Natural killer cell (primary cell): ENCODE data around the gene RNF11. TPM values are rescaled to one million over a fixed set of nuclear protein-coding genes. Genes with fewer than 3 reads are reported as not detected.

Experiments used
- ATAC-seq, 3 donors: fragments of 150-1000 bp in 2 of 3; fragments of 200-7000 bp in 1 of 3; cut with Tn5 transposase; 1 replicate in 1 of 3; 2 replicates in 2 of 3; pipeline ENCODE4 v1.10.0; 2021; ENCODE audit warnings: mild to moderate bottlenecking in 2 of 3, moderate library complexity in 2 of 3
- DNase-seq, 2 donors: peaks; one replicate each; pipeline versions ENCODE4 v3.0.0 to v3.0.0-alpha.2; 2013 to 2021; ENCODE audit warnings: mixed read lengths in 1 of 2
- H3K27ac ChIP-seq: one replicate; pipeline ENCODE4 v1.5.1; 2013; ENCODE audit warnings: mild to moderate bottlenecking, low read length
- H3K27me3 ChIP-seq: one replicate; pipeline ENCODE4 v1.6.1; 2013; ENCODE audit warnings: low read length; ENCODE audit not compliant: control insufficient read depth, insufficient read depth
- H3K36me3 ChIP-seq: one replicate; pipeline ENCODE4 v1.6.1; 2013; ENCODE audit warnings: low read length; ENCODE audit not compliant: control insufficient read depth, insufficient read depth
- H3K4me1 ChIP-seq: one replicate; pipeline ENCODE4 v1.6.1; 2013; ENCODE audit warnings: low read length; ENCODE audit not compliant: control insufficient read depth, insufficient read depth
- H3K4me3 ChIP-seq: one replicate; pipeline ENCODE4 v1.5.1; 2013; ENCODE audit warnings: low read length
- H3K9me3 ChIP-seq: one replicate; pipeline ENCODE4 v1.6.1; 2013; ENCODE audit warnings: low read length; ENCODE audit not compliant: control insufficient read depth, insufficient read depth
- H3K27ac Mint-ChIP-seq, 2 donors: one replicate each; pipeline ENCODE4 v1.8.0; 2022; ENCODE audit warnings: mild to moderate bottlenecking in 2 of 2, mixed read lengths in 2 of 2, moderate library complexity in 1 of 2
- H3K27me3 Mint-ChIP-seq, 2 donors: one replicate each; pipeline ENCODE4 v1.8.0; 2022; ENCODE audit warnings: low read depth in 2 of 2, mixed read lengths in 2 of 2
- H3K36me3 Mint-ChIP-seq: one replicate; pipeline ENCODE4 v1.8.0; 2022; ENCODE audit warnings: mixed read lengths
- H3K4me1 Mint-ChIP-seq, 2 donors: one replicate each; pipeline ENCODE4 v1.8.0; 2022; ENCODE audit warnings: mixed read lengths in 2 of 2
- H3K4me3 Mint-ChIP-seq: one replicate; pipeline ENCODE4 v1.8.0; 2022; ENCODE audit warnings: mild to moderate bottlenecking, moderate library complexity, mixed read lengths
- H3K9me3 Mint-ChIP-seq, 2 donors: one replicate each; pipeline ENCODE4 v1.8.0; 2022; ENCODE audit warnings: mixed read lengths in 2 of 2
- WGBS: methylation state at CpG from one replicate; pipeline ENCODE4 v1.1.7; 2013; ENCODE audit warnings: missing lambda C conversion rate; ENCODE audit not compliant: insufficient coverage; 5-methylcytosine and 5-hydroxymethylcytosine counted together
- intact Hi-C: fragments of 100-400 bp; cut with micrococcal nuclease; formaldehyde crosslinking; loops from one replicate; pipeline ENCODE4 v1.14.2; 2022
- total RNA-seq, 4 donors: library from RNA; stranded (reverse); fragments of 120-200 nt in 1 of 4; gene quantifications; one replicate each; pipeline versions ENCODE4 v1.2.3 to v1.2.4, GENCODE V29; 2013 to 2022
- TF ChIP-seq, protein P1 (sequence below): fragments of 200-600 bp; IDR thresholded peaks from one replicate; pipeline ENCODE4 v1.8.0; 2022; ENCODE audit warnings: antibody characterized with exemption

The RNF11 gene
- total RNA-seq, 3 donors from 2014 or later (not counting 1 experiment from before 2014, with no cell fraction given) = 68.3 to 89.5 (median 68.4) TPM

DNA sequence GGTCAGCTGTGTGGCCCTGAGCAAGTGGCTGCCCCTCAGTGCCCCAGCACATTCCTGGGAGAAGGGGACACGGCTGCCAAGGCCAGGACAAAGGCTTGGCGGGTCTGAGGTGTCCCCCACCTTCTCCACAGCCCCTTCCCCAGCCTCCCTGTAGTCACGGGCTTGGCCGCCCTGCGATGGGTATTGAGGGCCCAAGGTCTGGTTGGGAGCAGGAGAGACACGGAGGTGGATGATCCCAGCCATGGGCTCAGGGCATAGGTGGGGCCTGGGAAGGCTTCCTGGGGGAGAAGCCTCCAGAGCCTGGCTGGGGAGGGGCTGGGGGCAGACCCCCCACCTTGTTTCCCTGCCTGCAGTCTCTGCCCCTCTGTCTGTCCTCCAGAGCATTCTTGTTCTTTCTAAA, 67.2 kb downstream of the RNF11 start:
- H3K36me3 Mint-ChIP-seq = no peaks in the 10 kb centered on the region
- intact Hi-C loops = no loop called here
- no peaks in the 10 kb centered on the region for H3K9me3 ChIP-seq
- no peaks in the 10 kb centered on the region for H3K36me3 ChIP-seq
- no peak overlapping the region for H3K27ac ChIP-seq
- H3K27me3 Mint-ChIP-seq = no peaks in the 10 kb centered on the region
- WGBS = 94% methylated on average over 6 of the region's 6 CpGs
- no peak overlapping the region for H3K4me3 ChIP-seq
- no peaks in the 10 kb centered on the region for H3K9me3 Mint-ChIP-seq
- no peaks in the 10 kb centered on the region for H3K27me3 ChIP-seq
- H3K4me1 Mint-ChIP-seq = peaks cover 0 to 3% of the 10 kb centered on the region in 2 donors
- DNase-seq (no peak), ATAC-seq (no peak)
- no peak overlapping the region for H3K27ac Mint-ChIP-seq
- no peak overlapping the region for H3K4me3 Mint-ChIP-seq
- TF ChIP-seq, protein P1, sequence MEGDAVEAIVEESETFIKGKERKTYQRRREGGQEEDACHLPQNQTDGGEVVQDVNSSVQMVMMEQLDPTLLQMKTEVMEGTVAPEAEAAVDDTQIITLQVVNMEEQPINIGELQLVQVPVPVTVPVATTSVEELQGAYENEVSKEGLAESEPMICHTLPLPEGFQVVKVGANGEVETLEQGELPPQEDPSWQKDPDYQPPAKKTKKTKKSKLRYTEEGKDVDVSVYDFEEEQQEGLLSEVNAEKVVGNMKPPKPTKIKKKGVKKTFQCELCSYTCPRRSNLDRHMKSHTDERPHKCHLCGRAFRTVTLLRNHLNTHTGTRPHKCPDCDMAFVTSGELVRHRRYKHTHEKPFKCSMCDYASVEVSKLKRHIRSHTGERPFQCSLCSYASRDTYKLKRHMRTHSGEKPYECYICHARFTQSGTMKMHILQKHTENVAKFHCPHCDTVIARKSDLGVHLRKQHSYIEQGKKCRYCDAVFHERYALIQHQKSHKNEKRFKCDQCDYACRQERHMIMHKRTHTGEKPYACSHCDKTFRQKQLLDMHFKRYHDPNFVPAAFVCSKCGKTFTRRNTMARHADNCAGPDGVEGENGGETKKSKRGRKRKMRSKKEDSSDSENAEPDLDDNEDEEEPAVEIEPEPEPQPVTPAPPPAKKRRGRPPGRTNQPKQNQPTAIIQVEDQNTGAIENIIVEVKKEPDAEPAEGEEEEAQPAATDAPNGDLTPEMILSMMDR = no peak
- H3K4me1 ChIP-seq = no peaks in the 10 kb centered on the region

DNA sequence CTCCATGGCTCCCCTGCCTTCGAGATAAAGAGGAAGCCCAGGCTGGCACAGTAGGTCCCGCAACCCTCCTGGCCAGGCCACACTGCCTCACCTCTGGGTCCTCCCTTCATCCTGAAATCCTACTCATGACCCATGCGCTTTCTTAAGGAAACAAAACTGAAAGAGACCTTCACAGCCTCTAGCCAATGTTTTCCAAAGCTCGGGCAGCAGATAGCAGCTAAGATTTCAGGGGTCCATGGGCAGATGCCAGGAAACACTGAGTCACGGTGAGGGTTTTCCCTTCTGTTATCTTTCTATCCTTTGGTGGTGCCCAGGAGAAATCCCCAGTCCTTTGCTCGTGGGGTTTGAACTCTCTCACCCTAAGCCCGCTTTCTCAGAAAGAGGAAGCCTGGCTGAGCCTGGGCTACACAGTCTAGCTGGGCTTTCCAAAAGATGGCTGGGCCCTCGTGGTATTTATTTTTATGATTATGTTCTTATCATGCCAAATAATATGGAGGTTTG, 67.7 kb downstream of the RNF11 start:
- no peaks in the 10 kb centered on the region for H3K4me1 Mint-ChIP-seq
- intact Hi-C loops = no loop called here
- ATAC-seq = no peak
- Histone ChIP-seq H3K36me3 (no peaks in the 10 kb centered on the region), H3K9me3 (no peaks in the 10 kb centered on the region), H3K27me3 (no peaks in the 10 kb centered on the region), H3K4me3 (no peak overlapping the region), H3K4me1 (no peaks in the 10 kb centered on the region), H3K27ac (no peak overlapping the region)
- no peak overlapping the region for H3K4me3 Mint-ChIP-seq
- TF ChIP-seq, protein P1 = no peak
- H3K27ac Mint-ChIP-seq = no peak overlapping the region
- DNase-seq = no peak
- H3K36me3 Mint-ChIP-seq = no peaks in the 10 kb centered on the region
- WGBS = 51% methylated on average over 7 of the region's 8 CpGs
- no peaks in the 10 kb centered on the region for H3K9me3 Mint-ChIP-seq
- H3K27me3 Mint-ChIP-seq = no peaks in the 10 kb centered on the region

DNA sequence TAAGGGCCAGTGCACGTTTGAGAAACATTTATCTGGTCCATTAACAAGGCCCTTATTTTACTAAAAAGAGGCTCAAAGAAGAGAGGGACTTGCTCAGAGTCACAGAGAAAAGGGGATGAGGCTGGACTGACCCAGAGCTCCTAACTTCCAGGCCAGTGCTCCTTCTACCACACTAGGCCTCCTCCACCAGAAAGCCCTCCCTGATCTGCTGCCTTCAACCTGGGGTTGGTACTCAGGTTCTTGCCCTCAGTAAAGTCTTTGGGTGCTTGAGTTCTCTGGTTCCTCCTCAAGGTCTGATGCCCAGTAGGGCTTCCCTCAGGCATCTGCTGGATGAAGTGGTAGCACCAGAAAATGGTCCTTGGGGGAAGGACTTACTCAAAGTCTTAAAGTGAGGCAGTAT, 68.3 kb downstream of the RNF11 start:
- TF ChIP-seq, protein P1 = no peak
- no peak for ATAC-seq
- H3K27ac ChIP-seq = no peak overlapping the region
- Mint-ChIP-seq H3K27ac (no peak overlapping the region), H3K4me3 (no peak overlapping the region), H3K4me1 (no peaks in the 10 kb centered on the region), H3K9me3 (no peaks in the 10 kb centered on the region), H3K27me3 (no peaks in the 10 kb centered on the region), H3K36me3 (no peaks in the 10 kb centered on the region)
- no peaks in the 10 kb centered on the region for H3K4me1 ChIP-seq
- no peaks in the 10 kb centered on the region for H3K9me3 ChIP-seq
- intact Hi-C loops = no loop called here
- DNase-seq = no peak
- WGBS = 60% methylated on average over 1 of the region's 1 CpG
- H3K4me3 ChIP-seq = no peak overlapping the region
- no peaks in the 10 kb centered on the region for H3K27me3 ChIP-seq
- no peaks in the 10 kb centered on the region for H3K36me3 ChIP-seq

DNA sequence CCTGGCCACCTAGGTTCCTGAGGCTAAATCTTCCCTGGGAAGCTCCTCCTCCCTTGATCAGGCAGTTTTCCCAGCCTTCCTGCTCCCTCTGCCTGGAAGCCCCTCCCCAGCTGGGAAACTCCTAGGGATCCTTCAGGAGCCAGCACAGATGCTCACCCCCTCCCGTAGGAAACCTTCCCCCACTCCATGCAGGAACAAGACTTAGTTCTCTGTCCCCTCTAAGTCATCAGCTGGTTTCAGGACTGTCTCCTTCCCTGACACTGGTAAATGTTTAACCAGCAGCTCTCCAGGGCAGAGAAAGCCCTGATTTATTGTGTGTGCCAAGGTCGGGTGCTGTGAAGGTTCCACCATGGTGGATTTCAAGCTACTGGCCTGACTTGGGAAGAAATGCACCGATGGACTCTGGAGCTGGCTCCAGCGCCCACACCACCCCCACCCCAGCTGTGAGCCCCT, 69.3 kb downstream of the RNF11 start:
- Mint-ChIP-seq H3K27me3 (no peaks in the 10 kb centered on the region), H3K36me3 (no peaks in the 10 kb centered on the region), H3K27ac (no peak overlapping the region), H3K9me3 (no peaks in the 10 kb centered on the region), H3K4me1 (no peaks in the 10 kb centered on the region), H3K4me3 (no peak overlapping the region)
- no peaks in the 10 kb centered on the region for H3K9me3 ChIP-seq
- TF ChIP-seq, protein P1 = no peak
- H3K36me3 ChIP-seq = no peaks in the 10 kb centered on the region
- WGBS = 96% methylated on average over 4 of the region's 4 CpGs
- intact Hi-C loops = no loop called here
- H3K27me3 ChIP-seq = no peaks in the 10 kb centered on the region
- ATAC-seq (no peak), DNase-seq (no peak)
- no peak overlapping the region for H3K27ac ChIP-seq
- H3K4me1 ChIP-seq = no peaks in the 10 kb centered on the region
- H3K4me3 ChIP-seq = no peak overlapping the region
